DLD1 (cell line): ENCODE measurements around the gene MROH8.

Experiments
- in situ Hi-C: cut with HindIII; loops from 2 replicates; pipeline ENCODE4 v1.10.0; 2017; ENCODE audit warnings: low sequenced_read_pairs

Gene MROH8

DNA sequence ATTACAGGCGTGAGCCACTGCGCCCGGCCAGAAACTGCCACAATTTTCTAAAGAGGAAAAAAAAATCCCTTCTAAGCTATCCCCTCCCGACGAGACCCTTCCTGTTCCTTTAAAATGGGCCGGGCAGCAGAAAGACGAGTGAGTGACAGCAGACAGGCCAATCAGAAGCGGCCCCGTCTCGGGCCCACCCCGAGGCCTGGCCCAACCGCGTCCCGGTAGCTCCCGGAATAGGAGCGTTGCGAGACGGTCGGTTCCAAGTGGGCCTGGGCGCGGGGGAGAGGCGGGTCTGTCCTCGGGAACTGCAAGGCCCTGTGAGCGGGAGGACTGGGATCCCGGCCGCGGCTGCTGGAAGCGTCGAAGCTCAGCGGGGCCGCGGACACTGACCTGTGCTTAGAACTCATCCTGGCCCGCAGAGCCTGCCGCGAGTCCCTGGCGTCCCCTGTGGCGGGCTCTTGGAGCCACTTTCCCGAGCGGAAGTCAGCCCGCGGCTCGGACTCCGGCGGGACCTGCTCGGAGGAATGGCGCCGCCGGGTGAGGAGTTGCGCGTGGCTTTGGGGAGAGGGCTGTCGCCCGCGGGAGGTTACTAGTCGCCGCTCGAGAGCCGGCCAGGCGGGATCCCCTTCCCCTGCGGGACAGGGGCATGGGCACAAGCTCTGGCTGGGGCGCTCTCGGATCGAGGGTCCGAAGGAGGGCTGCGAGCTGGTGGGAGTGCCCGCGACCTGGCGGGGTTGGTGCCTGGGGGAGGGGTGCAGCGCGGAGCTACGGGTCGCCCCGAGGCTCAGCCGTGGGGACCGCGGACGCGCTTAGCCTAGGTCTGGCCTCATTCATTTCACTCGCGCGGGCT, at the start of gene MROH8, which contains the start of gene RPN2:
Gene MROH8 (minus strand): TSS at position 710 of the 844 bp plus-strand sequence.
Gene RPN2 (plus strand): TSS at position 492 of the 844 bp plus-strand sequence. CDS start 27 bp downstream, at position 519.
- in situ Hi-C loops, result no loop called here

DNA sequence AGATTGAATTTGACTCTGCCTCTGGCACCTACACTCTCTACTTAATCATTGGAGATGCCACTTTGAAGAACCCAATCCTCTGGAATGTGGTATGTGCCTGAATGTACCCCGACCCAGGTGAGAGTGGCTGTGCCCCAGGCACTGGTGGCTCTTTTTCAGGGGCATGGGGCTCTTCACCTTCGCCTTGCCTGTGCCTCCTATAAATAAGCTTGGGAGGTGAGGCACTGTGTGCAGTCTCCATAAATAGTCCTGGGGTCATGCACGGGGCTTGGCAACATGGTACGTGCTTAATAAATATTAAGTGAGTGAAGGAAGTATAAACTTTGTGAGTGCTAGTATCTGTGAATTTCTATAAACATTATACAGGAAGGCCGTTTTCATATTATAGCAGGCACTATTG, 49.3 kb upstream of the MROH8 start:
- in situ Hi-C loops, result no loop called here

DNA sequence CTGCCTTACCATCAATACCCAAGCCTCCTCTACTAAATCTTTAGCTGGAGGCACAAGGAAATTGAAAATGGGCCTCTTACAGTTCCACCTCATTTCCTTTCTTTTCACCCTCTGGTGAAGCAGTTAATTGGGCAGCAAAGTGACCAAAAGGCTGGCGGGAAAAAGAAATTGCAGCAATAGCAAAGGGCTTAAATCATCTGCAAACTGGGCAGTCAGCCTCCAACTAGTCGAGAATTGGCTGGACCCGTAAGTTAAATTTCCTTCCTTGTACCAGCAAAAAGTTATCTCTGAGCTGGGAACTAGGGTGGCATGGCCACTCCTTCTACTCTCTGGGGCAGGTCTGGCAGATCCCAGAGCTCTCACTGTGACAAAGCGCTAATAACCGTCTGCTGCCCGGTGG, 48.7 kb upstream of the MROH8 start:
- in situ Hi-C loops, result no loop called here

DNA sequence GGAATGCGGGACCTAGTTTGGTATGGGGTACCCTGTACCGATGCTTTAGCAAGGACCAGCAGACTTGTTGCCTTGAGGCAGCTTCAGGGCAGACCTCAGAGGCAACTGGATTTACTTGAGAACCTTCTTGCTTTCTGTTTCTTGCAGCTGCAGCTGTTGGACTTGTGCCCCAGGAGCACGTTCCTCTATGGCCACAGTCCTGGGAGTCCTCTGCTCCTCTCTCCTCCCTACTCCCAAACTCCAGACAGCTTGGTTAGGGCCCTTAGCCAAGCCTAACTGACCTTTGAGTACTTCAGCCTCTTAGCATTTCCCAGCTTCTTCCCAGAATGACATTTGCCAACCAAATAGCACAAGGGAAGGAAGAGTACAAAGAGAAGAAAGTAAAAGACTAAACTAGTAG, 47.5 kb upstream of the MROH8 start:
- in situ Hi-C loops, result no loop called here

DNA sequence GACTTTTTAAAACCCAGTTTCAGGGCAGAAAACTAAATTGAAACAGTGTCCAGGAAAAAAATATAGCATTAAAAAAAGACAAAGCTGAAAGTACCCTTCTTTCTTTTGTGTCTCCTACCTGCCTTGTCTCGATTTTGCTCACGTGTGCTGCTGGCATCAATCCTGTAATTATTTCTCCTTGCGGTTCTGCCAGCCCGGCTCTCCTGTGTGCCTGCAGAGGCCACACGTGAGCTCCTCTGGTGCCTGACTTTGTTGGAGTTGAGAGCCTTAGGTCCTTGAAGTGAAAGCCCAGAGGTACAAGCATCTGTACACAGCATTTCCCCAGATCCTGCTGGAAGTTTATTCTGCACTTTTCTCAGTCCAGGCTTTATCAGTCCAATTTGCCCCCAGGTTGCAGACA, 45.8 kb upstream of the MROH8 start:
- in situ Hi-C loops, result no loop called here

DNA sequence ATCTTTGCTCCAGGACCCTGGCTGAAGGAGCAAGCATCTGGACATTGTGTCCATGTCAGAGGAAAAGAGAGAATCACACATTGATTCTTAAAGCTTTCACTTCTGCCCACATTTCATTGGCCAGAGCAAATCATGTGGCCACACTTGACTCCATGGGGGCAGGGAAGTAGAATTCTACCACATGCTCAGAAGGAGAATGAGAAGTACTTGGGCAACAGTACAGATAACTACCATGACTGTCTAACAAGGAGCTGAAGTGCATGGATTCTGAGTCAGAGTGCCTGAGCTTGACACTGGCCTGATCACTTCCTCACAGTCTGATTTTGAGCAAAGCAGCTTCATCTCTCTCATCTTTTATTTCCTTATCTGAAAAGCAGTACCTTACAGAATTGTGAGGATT, 43.7 kb upstream of the MROH8 start:
- in situ Hi-C loops, result no loop called here

DNA sequence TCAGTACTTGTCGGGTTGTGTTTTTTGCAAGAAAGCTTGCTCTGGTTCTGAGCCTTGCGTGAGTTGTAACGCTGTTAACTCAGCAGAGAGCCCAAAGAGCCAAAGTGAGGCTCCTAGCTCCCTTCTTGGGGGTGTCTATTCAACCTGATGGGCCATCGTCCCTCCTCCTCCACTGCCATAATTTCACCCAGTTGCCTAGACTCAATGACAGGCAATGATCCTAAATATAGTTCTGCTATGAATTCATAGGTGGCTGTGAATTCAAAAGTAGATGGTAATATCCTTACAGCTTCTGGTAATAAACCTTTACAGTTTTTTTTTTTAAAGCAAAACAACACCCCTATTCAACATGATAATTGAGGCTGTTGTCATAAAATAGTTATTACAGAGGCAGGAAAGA, 42.7 kb upstream of the MROH8 start:
- in situ Hi-C loops, result no loop called here

DNA sequence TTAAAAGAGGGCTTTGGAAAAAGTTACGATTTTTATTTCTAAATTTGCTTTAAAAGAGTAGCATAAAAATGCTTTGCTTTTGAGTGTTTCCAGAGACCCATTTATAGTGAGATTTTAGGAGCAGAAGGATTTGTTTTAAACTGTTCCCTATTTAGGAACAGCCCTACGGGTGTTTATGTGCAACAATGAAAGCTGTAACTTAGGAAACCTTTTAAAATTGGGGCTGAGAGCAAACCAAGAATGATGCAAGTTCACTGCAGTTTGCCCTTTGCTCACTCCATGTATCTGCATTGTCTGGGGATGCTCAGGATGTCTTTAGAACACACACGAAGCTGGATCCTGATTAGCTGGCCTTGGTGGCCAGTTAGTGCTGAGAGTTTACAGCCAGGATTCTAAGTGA, 41.4 kb upstream of the MROH8 start:
- in situ Hi-C loops, result no loop called here

DNA sequence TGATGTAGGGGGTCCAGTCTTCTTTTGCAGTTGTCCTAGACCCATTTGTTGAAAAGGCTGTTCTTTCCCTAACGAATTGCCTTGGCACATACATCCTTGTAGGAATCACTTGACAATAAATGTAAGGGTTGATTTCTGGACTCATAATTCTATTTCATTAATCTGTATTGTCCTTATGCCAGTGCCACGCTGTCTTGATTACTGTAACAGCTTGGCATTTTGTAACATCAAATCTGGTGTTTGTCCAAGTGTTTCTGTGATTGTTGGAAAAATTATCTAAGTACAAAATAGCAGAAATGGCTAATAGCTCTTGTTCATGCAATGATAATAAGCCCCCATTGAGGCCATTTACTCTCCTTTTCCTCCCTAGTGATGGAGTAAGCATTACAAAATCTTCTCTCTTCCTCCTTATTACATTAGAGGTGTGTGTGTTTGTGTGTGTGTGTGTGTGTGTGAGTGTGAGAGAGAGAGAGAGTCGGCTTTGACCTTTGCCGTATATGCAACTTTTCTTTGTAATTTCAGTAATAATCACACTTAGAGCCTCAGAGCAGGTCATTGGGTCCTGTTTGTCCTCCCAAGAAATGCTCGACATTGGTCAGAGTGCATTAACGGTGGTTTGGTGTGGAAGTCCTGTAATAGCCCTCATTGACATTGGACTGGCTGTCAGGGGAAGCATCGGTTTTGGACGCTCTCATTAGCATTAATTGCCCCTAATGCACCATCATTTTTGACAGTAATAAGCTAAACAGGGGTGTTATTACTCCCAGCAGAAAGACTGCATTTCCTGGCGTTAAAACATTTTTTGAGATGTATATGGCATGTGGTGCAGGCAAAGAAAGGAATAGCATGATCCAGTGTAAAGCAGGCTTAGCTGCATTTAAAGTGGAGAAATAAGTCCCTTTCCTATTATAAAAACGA, 40.7 kb upstream of the MROH8 start:
- in situ Hi-C loops, result no loop called here

DNA sequence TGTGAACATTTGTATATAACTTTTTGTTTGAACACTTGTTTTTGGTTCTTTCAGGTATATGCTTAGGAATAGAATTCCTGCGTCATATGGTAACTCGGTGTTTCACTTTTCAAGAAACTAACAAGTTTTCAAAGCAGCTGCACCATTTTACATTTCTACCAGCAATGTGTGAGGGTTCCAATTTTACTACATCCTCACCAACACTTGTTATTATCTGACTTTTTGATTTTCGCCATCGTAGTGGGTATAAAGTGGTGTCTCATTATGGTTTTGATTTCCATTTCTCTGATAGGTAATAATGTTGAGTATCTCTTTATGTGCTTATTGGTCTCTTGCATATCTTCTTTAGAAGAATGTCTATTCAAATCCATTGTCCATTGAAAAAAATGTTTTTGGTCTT, 39.6 kb upstream of the MROH8 start:
- in situ Hi-C loops, result no loop called here

DNA sequence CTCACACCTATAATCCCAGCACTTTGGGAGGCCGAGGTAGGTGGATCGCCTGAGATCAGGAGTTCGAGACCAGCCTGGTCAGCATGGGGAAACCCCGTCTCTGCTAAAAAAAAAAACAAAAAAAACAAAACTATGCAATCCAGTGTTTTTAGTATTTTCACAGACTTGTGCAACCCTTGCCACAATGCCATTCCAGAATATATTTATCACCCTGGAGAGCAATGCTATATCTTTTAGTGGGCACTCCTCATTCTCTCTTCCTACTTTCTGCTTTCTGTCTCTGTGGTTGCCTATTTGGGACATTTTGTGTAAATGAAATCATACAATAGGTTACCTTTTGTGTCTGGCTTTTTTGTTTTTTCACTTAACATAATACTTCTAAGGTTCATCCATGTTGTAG, 39.1 kb upstream of the MROH8 start:
- in situ Hi-C loops, result no loop called here

DNA sequence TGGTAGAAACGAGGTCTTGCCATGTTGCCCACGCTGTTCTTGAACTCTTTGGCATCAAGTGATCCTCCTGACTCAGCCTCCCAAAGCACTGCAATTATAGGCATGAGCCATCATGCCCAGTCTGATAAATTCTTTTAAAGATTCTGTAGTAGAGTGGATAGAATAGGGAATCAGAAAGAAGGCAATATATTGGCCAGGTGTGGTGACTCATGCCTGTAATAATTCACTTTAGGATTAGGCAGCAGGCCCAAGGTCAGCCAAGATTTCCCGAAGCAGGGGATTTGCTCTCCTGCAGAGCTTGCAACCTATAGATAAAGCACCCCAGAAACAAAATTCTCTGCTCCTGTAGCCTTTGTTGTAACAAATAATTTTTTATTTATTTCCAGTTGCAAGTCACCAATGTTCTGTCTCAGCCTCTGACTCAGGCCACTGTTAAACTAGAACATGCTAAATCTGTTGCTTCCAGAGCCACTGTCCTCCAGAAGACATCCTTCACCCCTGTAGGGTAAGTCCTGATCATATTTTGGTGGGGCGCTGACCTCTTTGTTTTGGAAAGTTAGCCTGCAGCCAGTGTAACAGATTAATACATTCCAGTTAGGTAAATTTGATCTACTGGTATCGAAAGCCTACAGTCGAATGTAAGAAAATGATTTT, 30.4 kb upstream of the MROH8 start:
- in situ Hi-C loops, result no loop called here

DNA sequence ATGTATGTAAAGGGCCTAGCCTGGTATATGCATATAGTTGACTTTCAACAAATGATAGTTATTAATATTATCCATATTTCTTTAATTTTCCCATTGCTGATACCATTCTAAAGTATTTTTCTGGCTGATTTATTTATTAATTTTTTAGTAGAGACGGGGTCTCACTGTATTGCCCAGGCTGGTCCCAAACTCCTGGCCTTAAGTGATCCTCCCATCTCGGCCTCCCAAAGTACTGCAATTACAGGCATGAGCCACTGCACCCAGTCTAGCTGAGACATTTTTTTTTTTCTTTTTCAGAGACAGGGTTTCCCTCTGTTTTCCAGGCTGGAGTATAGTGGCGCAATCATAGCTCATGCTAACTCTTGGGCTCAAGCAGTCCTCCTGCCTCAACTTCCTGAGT, 29.8 kb upstream of the MROH8 start:
- in situ Hi-C loops, result no loop called here

DNA sequence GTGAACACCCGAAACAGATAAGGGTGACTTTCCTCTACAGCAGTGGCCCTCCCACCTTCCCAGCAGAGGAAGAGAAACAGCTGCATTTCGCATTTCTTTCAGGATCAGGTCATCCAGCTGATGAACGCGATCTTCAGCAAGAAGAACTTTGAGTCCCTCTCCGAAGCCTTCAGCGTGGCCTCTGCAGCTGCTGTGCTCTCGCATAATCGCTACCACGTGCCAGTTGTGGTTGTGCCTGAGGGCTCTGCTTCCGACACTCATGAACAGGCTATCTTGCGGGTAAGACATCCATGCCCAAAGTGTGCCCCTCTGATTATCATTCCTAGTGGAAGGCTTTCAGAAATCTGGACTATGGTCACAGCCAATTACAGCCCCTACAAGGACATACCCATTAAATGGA, 27.8 kb upstream of the MROH8 start:
- in situ Hi-C loops, result no loop called here

DNA sequence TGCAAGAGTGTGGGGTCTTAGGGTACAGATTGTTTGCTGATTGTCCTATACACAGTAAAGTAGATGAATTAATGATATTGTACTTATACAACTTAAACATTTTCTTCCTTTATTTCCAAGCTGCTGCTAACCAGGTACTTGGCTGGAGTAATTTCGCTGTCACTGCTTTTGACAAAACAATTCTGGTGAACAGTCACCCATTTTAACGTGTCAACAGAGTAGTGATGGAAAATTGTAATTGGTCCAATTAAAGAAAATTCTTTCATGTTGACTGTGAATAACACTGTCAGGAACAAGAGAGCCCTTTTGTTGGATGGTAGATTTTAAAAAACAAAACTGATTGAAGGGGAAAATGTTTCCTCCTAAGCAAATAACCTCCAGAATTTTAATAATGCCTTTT, 26.4 kb upstream of the MROH8 start:
- in situ Hi-C loops, result no loop called here

DNA sequence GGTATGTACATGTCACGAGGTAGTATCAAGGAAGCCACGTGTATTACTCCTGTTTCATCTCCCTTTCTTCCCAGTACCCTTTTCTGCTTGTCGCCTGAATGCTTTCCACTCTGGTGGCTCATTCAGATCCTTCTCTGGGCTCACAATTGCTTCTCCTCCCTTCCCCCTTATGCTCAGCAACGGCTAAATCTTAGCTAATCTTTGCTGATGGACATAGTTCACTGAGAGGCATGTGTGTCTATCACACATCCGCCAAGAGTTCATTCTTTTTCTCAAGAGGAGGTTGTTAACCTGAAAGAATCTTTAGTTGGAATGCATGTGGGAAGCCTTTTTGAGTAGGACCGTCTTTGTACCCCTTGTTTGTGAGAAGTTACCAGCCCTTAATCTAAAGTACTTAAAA, 25.8 kb upstream of the MROH8 start:
- in situ Hi-C loops, result no loop called here

DNA sequence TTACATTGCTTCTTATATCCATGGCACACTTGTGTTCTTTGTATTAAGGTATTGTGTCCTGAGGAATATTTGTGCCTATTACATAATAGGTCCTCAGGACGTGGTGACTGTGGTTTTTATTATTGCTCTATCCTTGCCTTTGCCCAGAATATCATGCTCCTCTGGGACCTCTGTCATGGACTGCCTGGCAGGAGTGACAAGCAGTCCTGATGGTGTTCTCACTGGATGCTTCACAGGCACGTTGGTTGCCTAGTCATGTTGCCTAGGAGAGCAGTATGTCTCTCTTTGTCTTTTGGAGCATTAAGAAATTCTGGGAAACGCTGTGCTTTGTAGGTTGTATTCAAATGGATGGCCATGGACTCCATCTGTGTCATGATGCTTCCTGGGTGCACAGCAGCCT, 24.7 kb upstream of the MROH8 start:
- in situ Hi-C loops, result loop anchor here (5.0 kb wide), 1 partner anchor 48 kb away; no protein-coding TSS in a partner anchor

DNA sequence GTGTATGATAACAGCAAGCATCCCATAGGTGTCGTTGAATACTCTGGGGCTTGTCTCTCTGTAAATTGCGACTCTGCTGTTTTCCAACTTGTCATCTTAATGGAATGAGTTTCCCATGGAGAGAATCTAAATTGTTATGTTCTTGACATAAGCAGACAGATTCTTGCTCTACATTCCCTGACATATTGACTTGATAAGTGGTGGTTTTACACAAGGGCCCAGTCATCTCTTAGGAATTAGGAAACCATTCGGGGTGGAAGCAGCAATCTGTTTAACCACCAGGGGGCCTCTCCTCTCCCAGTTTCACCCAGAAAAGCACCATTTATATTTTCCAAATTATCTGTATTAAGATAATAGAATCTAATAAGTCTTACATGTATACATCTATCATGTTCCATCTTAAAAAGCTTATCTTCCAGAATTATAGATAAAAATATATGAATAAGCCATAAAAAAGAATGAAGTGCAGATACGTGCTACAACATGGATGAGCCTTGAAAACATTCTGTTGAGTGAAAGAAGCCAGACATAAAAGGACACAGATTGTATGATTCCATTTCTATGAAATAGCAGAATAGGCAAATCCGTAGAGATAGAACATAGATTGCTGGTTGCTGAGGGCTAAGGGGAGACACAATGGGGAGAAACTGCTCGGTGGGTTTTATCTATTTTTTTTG, 23.1 kb upstream of the MROH8 start:
- in situ Hi-C loops, result loop anchor here (5.0 kb wide), 1 partner anchor 50 kb away; no protein-coding TSS in a partner anchor

DNA sequence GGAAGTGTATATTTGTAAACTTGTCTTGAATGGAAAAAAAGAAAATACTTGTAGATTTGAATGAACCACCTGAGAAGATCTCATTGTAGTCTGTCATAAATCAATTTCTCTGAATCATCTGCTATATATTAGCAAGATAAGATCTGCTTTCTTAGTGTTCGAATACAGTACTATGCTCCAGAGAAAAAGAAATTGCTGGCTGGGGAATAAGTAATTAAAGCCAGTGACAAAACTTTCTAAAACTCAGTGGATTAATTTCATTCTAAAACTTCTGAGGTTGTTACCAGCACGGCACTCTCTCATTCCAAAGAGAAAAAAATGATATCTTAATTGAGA, 22.4 kb upstream of the MROH8 start:
- in situ Hi-C loops, result loop anchor here (5.0 kb wide), 1 partner anchor 51 kb away; no protein-coding TSS in a partner anchor

DNA sequence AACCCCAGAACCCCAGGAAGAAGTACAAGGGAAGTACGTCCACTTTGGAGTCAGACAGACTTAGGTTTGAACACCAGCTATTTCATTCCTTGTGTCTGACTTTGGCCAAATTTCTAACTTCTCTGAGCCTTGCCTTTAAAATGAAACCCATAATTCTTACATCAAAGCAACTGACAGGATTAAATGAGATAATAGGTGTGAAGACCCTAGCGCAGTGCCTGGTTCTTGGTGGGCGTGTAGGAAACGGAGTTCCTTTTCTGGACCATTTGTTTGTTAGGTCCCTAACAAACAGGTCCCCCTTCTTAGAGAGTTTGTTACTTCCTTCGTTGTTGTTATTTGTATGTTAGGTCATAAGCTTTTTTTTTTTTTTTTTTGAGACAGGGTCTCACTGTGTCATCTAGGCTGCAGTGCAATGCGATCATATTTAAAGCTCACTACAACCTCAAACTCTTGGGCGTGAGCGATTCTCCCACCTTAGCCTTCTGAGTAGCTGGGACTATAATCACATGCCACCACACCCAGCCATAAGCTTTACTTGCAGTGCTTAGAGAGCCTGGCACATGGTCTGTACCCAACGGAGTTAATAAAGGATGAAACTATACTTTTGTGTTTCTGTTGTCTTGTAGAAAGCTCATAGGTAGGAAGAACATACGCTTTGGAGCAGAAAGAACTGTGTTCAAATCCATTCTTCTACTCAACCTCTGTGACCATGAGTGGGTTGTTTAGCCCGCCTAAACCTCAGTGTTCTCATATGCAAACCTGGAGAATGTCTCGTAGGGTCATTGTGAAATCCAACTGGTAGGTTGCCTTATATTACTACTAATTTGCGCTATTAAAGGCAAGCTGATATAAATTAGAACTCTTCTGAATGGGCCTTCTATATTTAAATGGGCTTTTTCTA, 21.8 kb upstream of the MROH8 start:
- in situ Hi-C loops, result loop anchor here (5.0 kb wide), 1 partner anchor 51 kb away; no protein-coding TSS in a partner anchor
